ENCODE measurements around the gene OTOP1. TPM values are rescaled to one million over a fixed set of nuclear protein-coding genes. Genes with fewer than 3 reads are reported as not detected.
"Not testable (repeated sequence)": the region's sequence is repeated elsewhere in the genome, so short reads cannot be mapped to it uniquely, and the experiment has no call there.

The OTOP1 gene
- total RNA-seq, 1 donor from 2014 or later, result not detected

- DNase-seq (ENCODE audit: low spot score), result no peak
These were observed 6.9 kb upstream of the OTOP1 start for GRCh38 chr4:4233610-4234009.

DNA sequence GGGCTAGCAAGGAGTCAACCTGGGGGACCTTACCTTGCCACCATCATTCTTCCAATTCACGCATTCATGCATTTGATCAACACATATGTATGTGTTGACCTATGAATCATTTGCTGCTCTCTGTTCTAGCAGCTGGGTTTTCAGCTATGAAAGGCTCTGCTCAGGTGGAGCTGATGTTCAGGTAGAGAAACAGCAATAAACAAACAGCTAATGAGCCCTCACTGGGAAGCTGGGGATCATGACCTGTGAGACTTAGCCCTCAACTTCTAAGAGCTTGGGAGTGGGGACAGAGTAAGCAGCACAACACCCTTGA, 1.6 kb upstream of the OTOP1 start:
- no peak for DNase-seq (ENCODE audit: low spot score)

DNA sequence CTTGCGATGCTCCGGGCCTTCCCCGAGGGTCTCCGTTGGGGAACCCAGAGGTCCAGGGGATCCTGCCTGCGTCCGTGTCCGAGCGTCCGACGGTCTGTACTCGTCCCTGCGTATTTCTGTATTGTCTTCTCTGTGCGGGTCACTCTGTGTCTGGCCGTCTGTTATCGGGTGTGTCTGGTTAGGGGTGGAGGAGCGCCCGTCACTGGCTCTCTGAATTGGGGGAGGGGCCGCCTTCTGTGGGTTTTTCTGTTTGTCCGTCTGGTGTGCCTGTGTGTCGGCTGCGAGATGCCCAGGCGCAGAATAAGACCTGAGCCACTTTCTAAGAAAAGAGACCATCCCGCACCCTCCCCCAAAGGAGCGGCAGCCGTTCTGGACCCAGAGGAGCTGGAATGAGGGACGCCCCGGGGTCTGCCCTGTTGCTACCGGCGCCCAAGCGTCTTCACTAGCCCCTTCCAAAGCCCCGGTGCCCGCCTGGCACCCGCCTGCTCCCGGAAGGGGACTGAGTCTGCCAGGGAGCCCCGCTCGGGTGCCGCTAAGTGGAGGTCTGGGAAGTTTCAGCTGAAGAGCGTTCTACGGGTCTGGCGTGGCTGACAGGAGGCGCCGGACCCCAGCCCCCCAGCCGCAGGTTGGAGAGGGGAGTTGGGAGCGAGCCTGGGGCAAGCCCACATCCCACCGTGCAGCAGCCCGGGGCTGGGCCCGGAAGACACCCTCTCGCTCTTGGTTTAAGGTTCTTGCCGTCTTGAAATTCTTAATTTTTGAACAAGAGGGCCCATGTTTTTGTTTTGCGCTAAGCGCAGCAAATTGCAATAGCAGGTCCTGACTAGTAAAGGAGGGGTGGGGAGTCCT, 1.0 kb upstream of the OTOP1 start:
- DNase-seq (ENCODE audit: low spot score), result no peak

- no peak for DNase-seq (ENCODE audit: low spot score)
These were observed 669 bp downstream of the OTOP1 start for GRCh38 chr4:4225915-4226605.

DNA sequence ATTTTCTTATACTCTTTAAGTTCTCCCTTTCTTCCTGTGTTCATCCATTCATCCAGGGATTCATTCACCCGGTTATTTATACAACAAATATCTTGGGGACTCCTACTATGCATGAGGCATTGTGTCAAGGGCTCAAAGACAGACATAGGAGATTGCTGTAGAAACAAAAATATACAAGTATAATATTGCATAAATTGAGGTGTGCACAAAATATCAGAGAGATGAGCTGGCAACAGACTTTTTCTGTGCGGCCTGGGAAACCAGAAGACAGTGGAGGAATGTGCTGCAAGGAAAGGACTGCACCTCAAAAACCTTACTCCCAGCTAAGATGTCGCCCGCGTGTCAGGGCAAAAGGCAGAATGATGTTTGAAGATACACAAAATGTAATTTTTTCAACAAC, 9.6 kb downstream of the OTOP1 start:
- no peak for DNase-seq (ENCODE audit: low spot score)

DNA sequence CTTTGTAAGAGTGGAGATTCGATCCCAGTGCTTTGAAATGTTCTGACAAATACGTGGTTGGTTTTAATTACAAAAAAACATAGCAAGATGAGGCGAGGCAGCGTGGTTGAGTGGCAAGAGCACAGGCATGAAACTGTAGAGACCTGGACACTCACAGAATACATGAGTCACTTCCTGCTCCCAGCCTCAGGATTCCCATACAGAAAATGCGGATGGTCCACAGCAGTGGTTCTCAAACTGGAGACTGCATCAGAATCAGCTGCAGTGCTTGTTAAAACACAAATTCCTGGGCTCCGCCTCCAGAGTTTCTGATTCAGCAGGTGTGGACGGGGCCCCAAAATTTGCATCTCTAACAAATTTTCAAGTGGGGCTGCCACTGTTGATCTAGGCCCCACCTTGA, 10.1 kb downstream of the OTOP1 start:
- no peak for DNase-seq (ENCODE audit: low spot score)

DNA sequence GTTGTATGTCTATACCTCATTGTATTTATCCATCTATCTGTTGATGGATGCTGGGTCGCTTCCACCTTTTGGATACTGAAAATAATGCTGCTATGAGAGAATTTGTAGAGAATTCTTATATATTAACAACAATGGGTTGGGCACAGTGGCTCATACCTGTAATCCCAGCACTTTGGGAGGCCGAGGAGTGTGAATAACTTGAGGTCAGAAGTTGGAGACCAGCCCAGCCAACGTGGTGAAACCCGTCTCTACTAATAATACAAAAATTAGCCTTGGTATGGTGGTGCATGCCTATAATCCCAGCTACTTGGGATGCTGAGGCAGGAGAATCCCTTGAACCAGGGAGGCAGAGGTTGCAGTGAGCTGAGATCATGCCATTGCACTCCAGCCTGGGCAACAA, 13.1 kb downstream of the OTOP1 start:
- DNase-seq (ENCODE audit: low spot score), result not testable (repeated sequence)

GRCh38 chr4:4206204-4206603, 20.5 kb downstream of the OTOP1 start:
- no peak for DNase-seq (ENCODE audit: low spot score)

DNA sequence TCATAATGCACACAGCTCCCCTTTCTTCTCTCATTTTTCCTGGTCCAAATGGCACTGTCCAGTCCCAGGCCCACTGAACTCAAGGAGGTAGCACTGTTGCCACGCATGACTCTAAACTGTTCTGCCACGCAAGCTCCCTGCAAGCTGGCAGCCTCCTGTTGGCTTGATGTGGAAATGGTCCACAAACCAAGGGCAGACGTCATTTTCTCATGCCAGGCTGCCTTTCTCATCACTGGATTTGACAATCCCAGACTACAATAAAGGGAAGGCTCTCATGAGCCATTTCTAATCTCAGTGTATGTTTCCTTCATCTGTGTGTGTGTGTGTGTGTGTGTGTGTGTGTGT, 22.4 kb downstream of the OTOP1 start:
- no peak for DNase-seq (ENCODE audit: low spot score)

DNA sequence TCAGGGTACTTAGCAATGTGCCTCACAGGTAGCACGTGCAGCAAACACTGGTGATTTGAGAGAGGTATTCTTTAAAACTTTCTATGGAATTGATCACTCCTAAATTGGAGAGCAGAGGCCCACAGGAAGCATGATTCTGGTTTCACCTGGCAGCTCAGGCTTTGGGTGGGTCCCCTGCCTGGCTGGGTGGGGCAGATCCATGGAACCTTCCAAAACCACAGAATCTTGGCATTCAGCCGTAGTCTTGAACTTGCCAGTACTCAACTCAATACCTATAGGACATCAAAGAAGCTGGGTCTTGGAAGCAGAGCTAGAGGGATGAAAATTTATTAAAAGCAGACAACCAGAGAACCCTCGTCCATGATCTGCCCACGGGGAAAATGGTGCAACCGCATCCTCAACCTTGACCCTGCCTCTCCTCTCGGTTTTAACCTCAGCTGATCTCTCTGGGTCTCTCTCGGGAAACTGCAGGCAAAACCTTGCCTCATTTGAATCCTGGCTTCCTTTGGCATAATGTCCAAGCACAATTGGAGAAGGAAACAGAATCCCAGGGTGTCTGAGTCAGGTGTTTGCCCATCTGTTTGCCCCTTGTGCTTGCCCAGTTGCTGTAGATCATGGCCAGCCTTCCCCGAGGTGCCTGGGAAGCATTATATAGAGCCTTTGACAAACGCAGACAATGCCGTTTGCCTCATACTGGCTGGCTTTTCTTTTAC, 22.9 kb downstream of the OTOP1 start:
- DNase-seq (ENCODE audit: low spot score), result no peak

GRCh38 chr4:4202510-4202909, 24.2 kb downstream of the OTOP1 start:
- DNase-seq (ENCODE audit: low spot score), result no peak

DNA sequence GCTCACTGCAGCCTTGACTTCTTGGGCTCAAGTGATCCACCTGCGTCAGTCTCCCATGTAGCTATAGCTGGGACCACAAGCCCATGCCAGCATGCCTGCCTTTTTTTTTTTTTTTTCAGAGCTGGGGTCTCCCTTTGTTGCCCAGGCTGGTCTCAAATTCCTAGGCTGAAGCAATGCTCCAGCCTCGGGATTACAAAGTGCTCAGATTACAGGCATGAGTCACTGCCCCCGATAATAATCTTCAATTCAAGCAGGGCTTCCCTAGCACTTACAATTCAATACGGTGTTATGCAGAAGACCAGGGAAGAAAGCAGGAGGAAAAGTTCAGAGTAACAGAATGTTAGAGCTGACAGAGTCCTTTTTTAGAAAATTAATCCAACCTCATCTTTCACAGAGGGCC, 26.1 kb downstream of the OTOP1 start:
- no peak for DNase-seq (ENCODE audit: low spot score)

DNA sequence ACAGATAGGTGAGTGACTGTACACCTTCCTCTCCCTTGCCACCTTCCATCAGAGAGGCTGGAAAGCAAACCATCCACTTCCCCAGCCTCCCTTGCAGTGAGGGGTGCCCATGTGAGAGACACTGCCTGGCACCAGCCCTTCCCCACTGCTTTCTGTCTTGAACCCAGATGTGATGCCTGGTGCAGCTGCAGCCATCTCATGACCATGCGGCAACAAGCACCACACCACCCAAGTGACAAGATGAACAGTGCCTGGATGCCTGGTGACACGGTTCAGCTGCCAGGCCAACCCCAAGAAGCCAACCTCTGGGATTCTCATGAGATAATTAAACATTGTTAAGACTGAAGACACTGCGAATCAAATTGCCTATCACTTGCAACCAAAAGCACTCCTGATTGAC, 31.4 kb downstream of the OTOP1 start:
- DNase-seq (ENCODE audit: low spot score), result no peak

DNA sequence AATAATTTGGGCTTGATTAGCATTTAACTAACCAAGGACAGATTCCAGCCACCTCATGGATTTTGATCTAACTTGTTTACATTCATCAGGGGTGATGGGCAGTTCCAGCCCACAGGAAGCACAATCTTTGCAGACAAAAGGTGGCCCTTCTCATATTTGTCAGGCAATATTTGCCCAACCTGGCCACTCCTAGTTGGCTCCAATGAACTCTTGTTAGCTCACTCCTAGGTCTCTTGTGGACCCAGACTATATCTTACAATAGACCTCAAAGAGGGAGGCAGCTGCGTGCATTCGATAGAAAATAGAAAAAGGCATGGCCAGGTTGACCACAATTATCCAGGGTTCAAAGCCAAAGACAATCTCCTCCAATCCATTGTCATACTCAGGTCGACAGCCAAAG, 38.2 kb downstream of the OTOP1 start:
- not testable (repeated sequence) for DNase-seq (ENCODE audit: low spot score)

DNA sequence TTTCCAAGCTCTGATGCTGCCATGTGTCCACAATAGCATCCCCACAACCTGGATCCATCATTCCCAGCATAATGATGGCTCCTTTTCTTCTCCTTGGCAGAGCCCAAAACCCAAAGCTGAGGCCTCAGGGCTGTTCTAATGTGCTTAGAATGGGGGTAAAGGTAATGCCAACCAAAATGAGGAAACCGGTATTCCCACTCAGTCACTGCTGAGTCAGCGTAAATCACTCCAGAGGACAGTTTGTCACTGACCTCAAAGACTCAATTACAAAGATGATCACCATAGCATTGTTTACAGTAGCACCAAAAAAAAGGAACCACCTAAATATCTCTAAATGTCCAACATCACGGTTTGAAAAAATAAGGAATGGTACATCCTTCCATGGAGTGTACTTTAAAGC, 41.2 kb downstream of the OTOP1 start:
- no peak for DNase-seq (ENCODE audit: low spot score)

DNA sequence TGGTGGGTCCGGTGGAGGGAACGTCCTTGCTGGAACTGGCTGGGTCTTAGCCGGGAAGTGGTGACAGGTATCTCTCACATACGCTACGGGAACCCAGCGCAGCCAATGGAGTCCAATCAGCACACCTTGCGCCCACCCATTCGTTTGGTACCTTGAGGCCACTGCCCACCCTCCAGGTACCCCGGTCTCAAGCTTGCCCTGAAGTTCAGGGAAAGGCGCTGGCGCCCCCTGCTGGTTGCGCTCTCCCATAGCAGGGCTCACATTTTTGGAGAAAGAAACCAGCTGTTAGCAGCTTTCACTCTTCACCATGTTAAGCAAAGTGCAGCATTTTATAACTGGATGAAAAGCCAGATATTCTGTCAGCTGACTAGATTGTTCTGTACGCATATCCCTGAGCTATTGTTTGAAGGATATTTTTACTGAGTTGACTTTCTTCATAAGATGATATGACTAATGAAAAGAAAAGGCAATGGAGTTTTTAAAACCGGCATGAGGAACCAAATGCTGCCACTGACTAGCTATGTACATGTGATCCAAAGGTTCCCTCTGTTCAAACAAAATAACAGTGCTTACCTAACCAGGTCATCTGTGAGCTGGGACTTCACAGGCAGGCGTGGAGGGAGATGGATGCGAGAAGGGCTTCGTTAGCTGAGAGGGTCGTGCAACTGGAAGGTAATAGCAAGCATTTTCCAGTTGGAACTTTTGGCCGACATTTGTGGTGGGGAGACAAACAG, 43.7 kb downstream of the OTOP1 start:
- no peak for DNase-seq (ENCODE audit: low spot score)

GRCh38 chr4:4170596-4171150, 56.1 kb downstream of the OTOP1 start:
- DNase-seq (ENCODE audit: low spot score), result no peak

DNA sequence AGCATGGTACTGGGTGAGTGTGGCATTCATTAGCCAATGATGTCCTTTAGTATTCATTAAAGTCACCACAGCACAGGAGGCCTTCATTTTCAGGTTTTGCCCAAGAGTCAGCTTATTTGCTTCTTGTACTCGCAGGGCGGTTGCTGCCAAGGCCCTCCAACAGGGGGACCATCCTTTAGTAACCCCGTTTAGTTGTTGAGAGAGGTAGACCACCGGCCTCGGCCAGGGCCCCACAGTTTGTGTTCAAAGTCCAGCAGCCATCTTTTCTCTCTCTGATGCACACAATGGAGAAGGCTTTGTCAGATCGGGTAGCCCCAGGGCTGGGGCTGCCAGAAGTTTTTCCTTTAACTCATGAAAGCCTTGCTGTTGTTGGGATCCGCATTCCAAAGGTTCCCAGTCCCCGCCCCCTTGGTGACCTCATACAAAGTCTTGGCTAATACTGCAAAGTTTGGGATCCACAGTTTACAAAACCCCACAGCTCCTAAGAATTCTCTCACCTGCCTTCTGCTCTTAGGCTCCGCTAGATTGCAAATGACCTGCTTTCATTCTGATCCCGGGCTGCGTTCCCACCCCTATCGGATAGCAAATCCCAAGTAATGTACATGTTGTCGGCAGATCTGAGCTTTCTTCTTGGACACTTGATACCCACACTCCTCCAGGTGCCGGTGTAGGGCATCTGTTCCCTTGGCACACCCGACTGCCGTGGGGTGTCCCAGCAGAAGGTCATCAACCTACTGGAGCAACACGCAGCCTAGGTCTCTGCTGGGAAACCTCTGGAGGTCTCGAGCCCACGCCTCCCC, 58.5 kb downstream of the OTOP1 start:
- DNase-seq (ENCODE audit: low spot score), result not testable (repeated sequence)

DNA sequence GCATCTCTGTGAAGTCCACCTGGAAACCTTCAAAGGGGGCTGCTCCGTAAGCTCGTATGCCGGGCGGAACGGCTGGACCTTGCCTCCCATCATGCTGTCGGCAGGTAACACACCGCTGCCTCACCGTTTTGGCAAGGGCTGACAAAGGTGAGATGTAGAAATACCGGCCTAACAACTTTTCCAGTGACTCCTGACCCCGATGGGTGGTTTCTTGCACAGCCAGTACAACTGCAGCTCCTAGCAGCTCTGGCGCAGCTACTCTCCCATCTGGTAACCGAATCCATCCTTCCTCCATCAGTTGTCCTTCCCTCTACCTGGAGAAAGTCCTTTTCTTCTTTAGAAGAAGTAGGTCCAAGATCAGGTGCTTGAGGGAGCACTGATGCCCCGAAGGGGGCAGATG, 59.7 kb downstream of the OTOP1 start:
- not testable (repeated sequence) for DNase-seq (ENCODE audit: low spot score)

GRCh38 chr4:4165701-4166392, 60.9 kb downstream of the OTOP1 start:
- DNase-seq (ENCODE audit: low spot score), result not testable (repeated sequence)

Data from umbilical cord (tissue), 2 donors.